Measurements from ENCODE around the gene N4BP2L2.
A peak's percentile ranks its signal among the peaks of the same experiment; 100 is the strongest.

Gene N4BP2L2

GRCh38 chr13:32537580-32538142, 934 bp downstream of the N4BP2L2 start:
- no peak for DNase-seq

GRCh38 chr13:32535748-32536147, 2.8 kb downstream of the N4BP2L2 start:
- in situ Hi-C loops (cut with MboI; ENCODE audit: low pct_unique_long_range_greater_than_20kb, low sequenced_read_pairs) = no loop called here
- no peak for DNase-seq

More at GRCh38 chr13:32537580-32538142, 934 bp downstream of the N4BP2L2 start:
- in situ Hi-C loops (cut with MboI; ENCODE audit: low pct_unique_long_range_greater_than_20kb, low sequenced_read_pairs) = no loop called here

DNA sequence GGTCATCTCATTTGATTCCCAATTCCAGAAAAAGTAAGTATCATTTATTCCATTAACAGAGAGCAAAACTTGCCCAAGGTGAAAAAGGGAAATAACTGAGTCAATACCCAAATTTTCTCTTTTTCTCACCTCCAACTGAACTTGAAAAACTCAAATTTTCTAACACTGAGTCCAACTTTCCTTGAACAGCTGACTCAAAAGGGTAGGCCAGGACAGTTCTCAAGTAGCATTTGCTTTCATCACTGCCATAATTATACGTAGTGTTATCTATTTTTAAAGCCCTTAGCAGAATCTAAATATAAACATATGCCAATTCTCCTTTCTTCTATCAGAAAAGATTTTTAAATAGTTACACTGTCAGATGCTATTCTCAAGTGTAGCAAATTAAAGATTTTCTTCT, 3.5 kb downstream of the N4BP2L2 start:
- DNase-seq = no peak
- in situ Hi-C loops (cut with MboI; ENCODE audit: low pct_unique_long_range_greater_than_20kb, low sequenced_read_pairs) = no loop called here

- DNase-seq = peak; percentile 35
- in situ Hi-C loops (cut with MboI; ENCODE audit: low pct_unique_long_range_greater_than_20kb, low sequenced_read_pairs) = no loop called here
Measured at GRCh38 chr13:32530841-32531253, 7.7 kb downstream of the N4BP2L2 start.

DNA sequence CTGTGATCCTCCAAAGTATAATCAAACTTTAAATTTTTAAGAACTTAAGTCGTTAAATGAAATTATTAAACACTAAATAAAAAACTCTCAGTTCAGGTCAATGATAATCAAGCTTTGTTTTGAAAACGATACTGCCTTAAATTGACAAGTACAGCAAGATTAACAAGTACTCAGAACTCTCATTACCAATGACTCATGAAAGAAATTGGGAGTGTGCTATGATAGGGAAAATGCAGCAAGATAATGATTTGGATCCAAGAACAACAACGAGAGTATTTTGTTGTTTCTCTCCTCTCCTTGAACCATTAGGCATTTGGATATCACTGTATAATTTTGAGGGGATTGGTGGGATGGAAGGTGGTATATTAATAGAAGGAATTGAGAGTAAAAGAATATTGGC, 10.2 kb downstream of the N4BP2L2 start:
- DNase-seq = no peak
- in situ Hi-C loops (cut with MboI; ENCODE audit: low pct_unique_long_range_greater_than_20kb, low sequenced_read_pairs) = no loop called here

GRCh38 chr13:32527151-32527550, 11.4 kb downstream of the N4BP2L2 start:
- in situ Hi-C loops (cut with MboI; ENCODE audit: low pct_unique_long_range_greater_than_20kb, low sequenced_read_pairs) = no loop called here
- DNase-seq = no peak

DNA sequence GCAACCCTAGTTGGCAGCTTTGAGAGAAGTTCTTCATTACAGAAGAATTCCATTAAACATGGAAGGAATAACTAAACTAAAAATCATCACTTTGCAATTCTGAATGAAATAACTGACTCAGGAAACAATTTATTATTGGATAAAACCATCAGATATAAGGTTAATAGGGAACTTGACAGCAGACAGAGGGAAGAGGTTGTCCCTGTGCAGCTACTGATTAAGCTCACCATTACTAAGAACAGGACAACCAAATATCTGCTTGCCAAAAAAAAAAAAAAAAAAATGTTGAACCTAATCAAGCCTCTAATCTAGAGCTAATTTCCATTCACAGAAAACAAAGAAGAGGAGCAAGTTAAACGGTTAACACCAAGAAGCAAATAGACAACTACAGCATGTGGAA, 12.8 kb downstream of the N4BP2L2 start:
- no peak for DNase-seq
- in situ Hi-C loops (cut with MboI; ENCODE audit: low pct_unique_long_range_greater_than_20kb, low sequenced_read_pairs) = no loop called here

DNA sequence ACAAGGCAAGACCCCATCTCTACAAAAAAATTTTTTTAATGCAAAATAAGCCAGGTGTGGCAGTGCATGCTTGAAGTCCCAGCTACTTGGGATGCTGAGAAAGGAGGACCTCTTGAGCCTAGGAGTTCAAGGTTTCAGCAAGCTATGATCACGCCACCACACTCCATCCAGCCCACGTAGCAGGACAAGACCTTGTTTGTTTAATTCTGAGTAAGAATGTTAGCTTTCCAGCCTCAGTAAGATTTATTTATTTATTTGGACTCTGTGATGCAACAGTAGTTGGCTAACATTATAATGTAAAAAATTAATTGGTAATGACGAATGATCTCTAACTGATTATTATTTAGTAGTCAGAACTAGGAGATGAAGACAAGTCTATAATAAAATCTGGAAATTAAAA, 23.3 kb downstream of the N4BP2L2 start:
- in situ Hi-C loops (cut with MboI; ENCODE audit: low pct_unique_long_range_greater_than_20kb, low sequenced_read_pairs) = no loop called here

DNA sequence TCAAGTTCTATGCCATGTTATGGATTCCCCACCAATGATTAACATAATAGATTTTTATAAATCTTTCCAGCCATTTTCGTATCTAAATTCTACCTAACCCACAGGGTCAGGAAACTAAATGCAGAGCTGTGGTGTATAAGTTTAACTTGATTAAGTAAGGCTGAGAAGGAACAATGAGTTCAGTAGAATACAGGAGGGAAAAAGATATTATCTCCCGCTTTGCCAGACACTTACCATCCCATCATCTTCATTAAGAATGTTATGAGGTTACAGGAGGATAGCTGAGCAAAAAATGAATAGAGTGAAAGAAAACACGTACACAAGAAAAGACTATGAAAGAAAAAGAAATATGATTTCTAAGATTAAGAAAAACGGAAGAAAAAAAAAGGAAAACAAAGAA, 27.1 kb downstream of the N4BP2L2 start:
- in situ Hi-C loops (cut with MboI; ENCODE audit: low pct_unique_long_range_greater_than_20kb, low sequenced_read_pairs) = no loop called here
- no peak for DNase-seq

More for the DNA sequence above, 23.3 kb downstream of the N4BP2L2 start:
- no peak for DNase-seq

GRCh38 chr13:32504876-32505275, 33.7 kb downstream of the N4BP2L2 start:
- DNase-seq = no peak
- in situ Hi-C loops (cut with MboI; ENCODE audit: low pct_unique_long_range_greater_than_20kb, low sequenced_read_pairs) = no loop called here

GRCh38 chr13:32504263-32504662, 34.3 kb downstream of the N4BP2L2 start:
- no peak for DNase-seq
- in situ Hi-C loops (cut with MboI; ENCODE audit: low pct_unique_long_range_greater_than_20kb, low sequenced_read_pairs) = no loop called here

- no peak for DNase-seq
- in situ Hi-C loops (cut with MboI; ENCODE audit: low pct_unique_long_range_greater_than_20kb, low sequenced_read_pairs) = no loop called here
Measured at GRCh38 chr13:32503727-32504126, 34.9 kb downstream of the N4BP2L2 start.

DNA sequence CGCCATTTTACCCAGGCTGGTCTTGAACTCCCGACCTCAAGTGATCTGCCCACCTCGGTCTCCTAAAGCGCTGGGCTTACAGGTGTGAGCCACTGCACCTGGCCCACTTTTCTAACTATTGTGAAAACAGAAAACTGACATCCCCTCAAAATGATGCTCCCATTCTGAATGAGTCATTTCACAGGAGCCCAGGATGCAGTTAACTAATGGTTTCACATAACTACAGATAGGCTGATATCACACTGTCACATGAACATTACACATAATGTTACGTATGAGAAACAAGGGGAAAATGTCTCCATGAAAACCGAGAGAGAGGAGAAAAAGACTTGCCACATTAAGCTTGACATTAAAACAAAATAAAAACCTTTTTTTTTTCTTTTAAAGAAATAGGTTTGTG, 37.5 kb downstream of the N4BP2L2 start:
- in situ Hi-C loops (cut with MboI; ENCODE audit: low pct_unique_long_range_greater_than_20kb, low sequenced_read_pairs) = no loop called here

DNA sequence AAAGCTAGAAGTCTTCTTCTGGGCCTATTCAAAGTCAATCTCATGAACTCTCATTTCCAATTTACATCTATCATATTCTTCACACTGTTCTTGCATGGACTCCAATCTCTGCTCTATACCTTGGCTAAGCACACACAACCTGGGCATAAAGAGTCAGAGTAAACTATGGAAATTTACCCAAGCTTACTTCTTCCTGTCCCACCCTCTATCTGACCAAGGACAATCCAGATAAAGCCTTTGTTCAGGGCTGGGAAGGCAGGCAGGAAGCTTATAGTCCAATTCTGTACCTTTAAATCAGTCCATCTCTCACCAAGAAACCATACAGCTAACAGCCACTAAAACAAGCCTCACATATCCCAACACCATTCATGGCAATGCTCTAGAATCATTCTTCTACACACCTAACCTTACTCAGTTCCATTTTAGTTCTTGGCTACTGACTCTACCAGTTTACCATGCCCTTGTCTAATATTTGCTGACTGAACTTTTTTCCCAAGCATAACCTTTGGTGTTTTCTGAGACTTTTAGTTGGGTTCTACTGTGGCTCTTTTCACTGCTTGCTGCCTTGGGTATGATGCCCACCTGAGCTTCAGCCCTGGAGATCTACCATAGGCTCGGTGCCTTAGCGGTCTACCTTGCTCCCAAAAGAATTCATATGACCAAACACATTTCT, 38.9 kb downstream of the N4BP2L2 start:
- in situ Hi-C loops (cut with MboI; ENCODE audit: low pct_unique_long_range_greater_than_20kb, low sequenced_read_pairs) = no loop called here
- no peak for DNase-seq

More for the DNA sequence above, 37.5 kb downstream of the N4BP2L2 start:
- DNase-seq = no peak

GRCh38 chr13:32497589-32497988, 41.0 kb downstream of the N4BP2L2 start:
- no peak for DNase-seq
- in situ Hi-C loops (cut with MboI; ENCODE audit: low pct_unique_long_range_greater_than_20kb, low sequenced_read_pairs) = no loop called here

GRCh38 chr13:32496599-32497160, 41.9 kb downstream of the N4BP2L2 start:
- in situ Hi-C loops (cut with MboI; ENCODE audit: low pct_unique_long_range_greater_than_20kb, low sequenced_read_pairs) = no loop called here
- peak; percentile 13 for DNase-seq

DNA sequence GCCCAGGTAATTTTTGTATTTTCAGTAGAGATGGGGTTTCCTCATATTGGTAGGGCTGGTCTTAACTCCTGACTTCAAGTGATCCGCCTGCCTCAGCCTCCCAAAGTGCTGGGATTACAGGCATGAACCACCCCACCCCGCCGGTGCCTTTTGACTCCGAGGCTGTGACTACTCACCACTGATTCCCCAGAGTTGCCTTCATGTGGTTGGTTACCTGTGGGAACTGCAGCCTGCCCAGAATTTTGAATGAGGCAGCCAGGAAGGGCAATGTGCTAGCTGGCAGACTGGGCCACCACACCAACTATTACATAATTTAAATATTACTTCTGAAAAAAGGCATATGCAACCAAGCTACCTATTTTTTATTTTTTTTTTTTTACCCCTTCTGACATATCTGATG, 42.8 kb downstream of the N4BP2L2 start:
- DNase-seq = no peak
- in situ Hi-C loops (cut with MboI; ENCODE audit: low pct_unique_long_range_greater_than_20kb, low sequenced_read_pairs) = no loop called here

- no peak for DNase-seq
- in situ Hi-C loops (cut with MboI; ENCODE audit: low pct_unique_long_range_greater_than_20kb, low sequenced_read_pairs) = no loop called here
Measured at GRCh38 chr13:32495429-32495828, 43.2 kb downstream of the N4BP2L2 start.

DNA sequence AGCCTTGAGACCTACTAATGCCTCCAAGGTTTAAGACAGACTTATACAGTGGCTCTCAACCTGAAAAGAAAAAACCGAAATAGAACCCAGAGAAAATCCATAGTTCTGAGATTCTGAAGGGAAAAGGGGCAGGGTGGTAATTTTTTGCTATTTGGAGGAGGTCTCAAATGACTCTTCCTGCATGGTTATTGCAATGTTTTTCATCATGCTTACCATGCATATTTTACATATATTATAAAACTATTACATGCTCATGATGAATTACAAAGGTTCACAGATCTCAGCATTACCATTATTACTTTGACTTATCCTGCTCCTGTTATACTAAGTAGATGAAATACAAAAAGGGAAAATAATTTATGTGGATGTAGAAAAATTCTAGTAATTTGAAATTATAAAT, 47.6 kb downstream of the N4BP2L2 start:
- no peak for DNase-seq
- in situ Hi-C loops (cut with MboI; ENCODE audit: low pct_unique_long_range_greater_than_20kb, low sequenced_read_pairs) = no loop called here

DNA sequence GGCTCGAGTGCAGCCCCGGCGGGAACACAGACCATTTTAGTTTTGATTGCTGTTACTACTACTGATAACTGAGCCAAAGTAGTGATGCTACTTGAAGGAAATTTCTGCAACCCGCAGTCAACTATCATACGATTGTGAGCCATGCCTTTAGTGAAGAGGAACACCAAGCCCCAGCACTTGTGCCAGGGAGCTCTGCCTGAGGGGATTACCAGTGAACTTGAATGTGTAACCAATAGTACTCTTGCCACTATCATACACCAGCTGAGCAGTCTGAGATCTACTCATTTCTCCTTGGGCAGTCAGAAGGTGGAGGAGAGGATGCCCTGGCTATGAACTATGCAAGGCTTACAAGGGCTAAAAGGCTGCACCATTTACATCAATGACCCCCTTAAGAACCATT, 61.7 kb downstream of the N4BP2L2 start:
- no peak for DNase-seq
- in situ Hi-C loops (cut with MboI; ENCODE audit: low pct_unique_long_range_greater_than_20kb, low sequenced_read_pairs) = no loop called here
